ENCODE data around the gene PFDN2. TPM values are rescaled to one million over a fixed set of nuclear protein-coding genes. Genes with fewer than 3 reads are reported as not detected.

PFDN2 gene
- total and polyA plus RNA-seq, 12 donors, result 33.6 to 452 (median 57.1) TPM

DNA sequence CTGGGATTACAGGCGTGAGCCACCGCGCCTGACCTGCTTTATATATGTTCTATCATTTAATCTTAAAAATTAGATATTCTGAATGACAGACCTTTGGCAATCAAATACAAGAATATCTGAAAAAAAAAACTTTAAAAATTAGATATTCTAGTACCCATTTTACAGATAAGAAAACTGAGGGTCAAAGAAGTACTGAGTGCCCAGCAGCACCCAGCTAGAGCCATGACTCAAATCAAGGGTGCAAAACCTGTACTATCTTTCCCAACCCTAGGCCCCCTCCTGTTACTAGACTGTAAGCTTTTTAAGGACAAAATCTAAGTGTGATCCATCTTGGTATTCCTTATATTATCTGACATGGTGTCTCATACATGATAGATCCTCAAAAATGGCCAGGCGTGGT is 56.4 kb downstream of the PFDN2 start:
- intact Hi-C loops (cut with DNase I), result no loop called here
- Histone ChIP-seq H3K4me1 (replicated peaks in 1 of 2) (no peaks in the 10 kb centered on the region), H3K4me3 (no peak overlapping the region), H3K36me3 (replicated peaks in 1 of 2) (no peaks in the 10 kb centered on the region), H3K27me3 (peaks cover 6% of the 10 kb centered on the region), H3K9me3 (replicated peaks in 1 of 3) (no peaks in the 10 kb centered on the region), H3K27ac (no peak overlapping the region)
- TF ChIP-seq, protein P1, sequence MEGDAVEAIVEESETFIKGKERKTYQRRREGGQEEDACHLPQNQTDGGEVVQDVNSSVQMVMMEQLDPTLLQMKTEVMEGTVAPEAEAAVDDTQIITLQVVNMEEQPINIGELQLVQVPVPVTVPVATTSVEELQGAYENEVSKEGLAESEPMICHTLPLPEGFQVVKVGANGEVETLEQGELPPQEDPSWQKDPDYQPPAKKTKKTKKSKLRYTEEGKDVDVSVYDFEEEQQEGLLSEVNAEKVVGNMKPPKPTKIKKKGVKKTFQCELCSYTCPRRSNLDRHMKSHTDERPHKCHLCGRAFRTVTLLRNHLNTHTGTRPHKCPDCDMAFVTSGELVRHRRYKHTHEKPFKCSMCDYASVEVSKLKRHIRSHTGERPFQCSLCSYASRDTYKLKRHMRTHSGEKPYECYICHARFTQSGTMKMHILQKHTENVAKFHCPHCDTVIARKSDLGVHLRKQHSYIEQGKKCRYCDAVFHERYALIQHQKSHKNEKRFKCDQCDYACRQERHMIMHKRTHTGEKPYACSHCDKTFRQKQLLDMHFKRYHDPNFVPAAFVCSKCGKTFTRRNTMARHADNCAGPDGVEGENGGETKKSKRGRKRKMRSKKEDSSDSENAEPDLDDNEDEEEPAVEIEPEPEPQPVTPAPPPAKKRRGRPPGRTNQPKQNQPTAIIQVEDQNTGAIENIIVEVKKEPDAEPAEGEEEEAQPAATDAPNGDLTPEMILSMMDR (IDR thresholded peaks at IDR 0.05), result no peak
- no peak for TF ChIP-seq POLR2A (IDR thresholded peaks at IDR 0.05)
- 87 to 94% (median 89%) methylated on average over 4 of the region's 4 CpGs for WGBS, 4 donors
- no peak for DNase-seq

DNA sequence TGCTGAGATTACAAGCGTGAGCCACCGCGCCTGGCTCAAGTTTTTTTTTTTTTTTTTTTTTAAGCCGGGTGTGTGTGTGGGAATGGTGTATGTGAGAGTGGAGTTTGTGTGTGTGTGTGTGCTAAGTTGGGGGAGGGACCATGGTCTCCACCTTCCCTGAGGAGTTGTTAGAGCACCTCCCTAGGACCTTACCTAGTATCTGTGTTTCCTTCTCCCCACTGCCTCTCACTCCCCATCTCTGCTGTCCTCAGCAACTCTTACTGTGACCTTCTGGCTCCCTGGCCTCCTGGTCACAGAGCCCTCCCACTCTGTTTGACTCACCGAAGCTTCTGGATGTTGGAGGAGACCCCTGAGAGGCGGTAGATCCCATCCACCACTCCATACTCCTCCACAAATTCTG is 58.5 kb downstream of the PFDN2 start:
- no peak for TF ChIP-seq POLR2A (IDR thresholded peaks at IDR 0.05)
- TF ChIP-seq, protein P1 (IDR thresholded peaks at IDR 0.05), result no peak
- Histone ChIP-seq H3K4me3 (no peak overlapping the region), H3K27ac (no peak overlapping the region), H3K36me3 (replicated peaks in 1 of 2) (no peaks in the 10 kb centered on the region), H3K27me3 (no peaks in the 10 kb centered on the region), H3K4me1 (replicated peaks in 1 of 2) (no peaks in the 10 kb centered on the region), H3K9me3 (replicated peaks in 1 of 3) (no peaks in the 10 kb centered on the region)
- intact Hi-C loops (cut with DNase I), result no loop called here
- no peak for DNase-seq
- 69 to 82% (median 76%) methylated on average over 6 of the region's 6 CpGs for WGBS, 4 donors

DNA sequence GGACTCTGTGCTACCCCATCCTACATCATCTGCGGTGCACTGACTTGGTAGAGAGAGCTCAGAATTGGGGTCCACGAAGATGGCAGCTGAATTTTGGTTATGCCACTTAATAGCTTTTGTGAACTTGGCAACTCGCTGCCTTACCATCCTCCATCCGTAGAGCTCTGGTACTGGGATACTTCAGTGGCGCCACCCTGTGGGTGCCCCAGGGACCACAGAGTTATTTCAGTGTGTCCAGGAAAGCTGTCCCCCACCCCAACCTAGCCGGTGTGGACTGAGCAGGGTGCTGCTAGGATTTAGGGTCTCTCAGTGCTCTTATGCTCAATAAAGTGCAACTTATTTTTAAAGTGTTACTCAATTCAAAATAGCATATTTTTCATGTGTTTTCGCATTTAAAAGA is 63.0 kb downstream of the PFDN2 start:
- DNase-seq, result no peak
- H3K4me3 ChIP-seq, result no peak overlapping the region
- no peaks in the 10 kb centered on the region for H3K27me3 ChIP-seq
- intact Hi-C loops (cut with DNase I), result loop anchor here in 1 of 2 donors (5.0 kb wide), 1 partner anchor 53 kb away; no protein-coding TSS in a partner anchor
- no peaks in the 10 kb centered on the region for H3K9me3 ChIP-seq (replicated peaks in 1 of 3)
- H3K4me1 ChIP-seq (replicated peaks in 1 of 2), result no peaks in the 10 kb centered on the region
- TF ChIP-seq POLR2A (IDR thresholded peaks at IDR 0.05), result no peak
- TF ChIP-seq, protein P1 (IDR thresholded peaks at IDR 0.05), result no peak
- WGBS, 4 donors, result 51 to 81% (median 73%) methylated on average over 3 to 7 of the region's 7 CpGs
- no peak overlapping the region for H3K27ac ChIP-seq
- H3K36me3 ChIP-seq (replicated peaks in 1 of 2), result peaks cover 0 to 6% of the 10 kb centered on the region in 2 donors

DNA sequence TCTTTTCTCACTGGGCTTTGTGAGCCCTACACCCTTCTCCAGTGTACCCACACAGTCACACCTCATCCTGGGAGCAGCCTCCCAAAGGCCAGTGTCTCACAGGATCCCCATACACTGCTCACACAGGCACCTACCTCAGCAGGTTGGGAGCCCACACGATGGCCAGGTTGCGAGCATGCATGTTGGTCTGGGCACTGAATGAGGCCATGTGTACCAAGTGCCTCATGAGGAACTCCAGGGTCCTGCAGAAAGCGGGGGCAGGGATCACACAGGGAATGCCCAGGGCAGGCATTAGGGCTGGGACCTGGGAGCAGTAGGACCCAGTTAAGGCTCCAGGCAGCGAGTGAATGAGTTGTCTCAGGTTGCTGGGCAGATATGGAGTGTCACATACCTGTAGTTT is 63.6 kb downstream of the PFDN2 start:
- DNase-seq, result no peak
- no peak overlapping the region for H3K27ac ChIP-seq
- no peaks in the 10 kb centered on the region for H3K27me3 ChIP-seq
- no peak overlapping the region for H3K4me3 ChIP-seq
- H3K9me3 ChIP-seq (replicated peaks in 1 of 3), result no peaks in the 10 kb centered on the region
- WGBS, 4 donors, result 71 to 85% (median 82%) methylated on average over 2 to 4 of the region's 4 CpGs
- TF ChIP-seq, protein P1 (IDR thresholded peaks at IDR 0.05), result no peak
- TF ChIP-seq POLR2A (IDR thresholded peaks at IDR 0.05), result no peak
- intact Hi-C loops (cut with DNase I), result loop anchor here in 1 of 2 donors (5.0 kb wide), 1 partner anchor 52 kb away; no protein-coding TSS in a partner anchor
- H3K4me1 ChIP-seq (replicated peaks in 1 of 2), result no peaks in the 10 kb centered on the region
- H3K36me3 ChIP-seq (replicated peaks in 1 of 2), result peaks cover 0 to 6% of the 10 kb centered on the region in 2 donors

Measured in adrenal gland (tissue), 12 donors.